Right lobe of liver (tissue), 6 donors: ENCODE measurements around the gene KDM4B. TPM values are rescaled to one million over a fixed set of nuclear protein-coding genes. Genes with fewer than 3 reads are reported as not detected.

ENCODE experiments used
- ATAC-seq, 4 donors: fragments of 200-7000 bp; cut with Tn5 transposase; one replicate each; pipeline ENCODE4 v1.9.1; 2020; ENCODE audit warnings: mild to moderate bottlenecking in 4 of 4, moderate library complexity in 4 of 4
- DNase-seq, 3 donors: peaks; one replicate each; pipeline ENCODE4 v3.0.0-alpha.2; 2020
- H3K27ac ChIP-seq, 3 donors: fragments of 200-600 bp; one replicate each; pipeline ENCODE4 v1.8.0; 2022
- H3K27me3 ChIP-seq, 2 donors: fragments of 200-600 bp; one replicate each; pipeline ENCODE4 v1.8.0; 2022
- H3K36me3 ChIP-seq, 4 donors: fragments of 200-600 bp; sonication (generic) in 1 of 4; one replicate each; pipeline versions ENCODE4 v1.5.1 to v1.8.0; 2017 to 2022; ENCODE audit warnings: control low read depth in 1 of 4
- H3K4me1 ChIP-seq, 4 donors: fragments of 200-600 bp; sonication (generic) in 1 of 4; one replicate each; pipeline versions ENCODE4 v1.5.1 to v1.8.0; 2017 to 2022; ENCODE audit warnings: control low read depth in 1 of 4
- H3K4me3 ChIP-seq, 3 donors: fragments of 200-600 bp; one replicate each; pipeline ENCODE4 v1.8.0; 2022
- H3K9me3 ChIP-seq, 4 donors: fragments of 200-600 bp; sonication (generic) in 1 of 4; one replicate each; pipeline versions ENCODE4 v1.5.1 to v1.8.0; 2017 to 2022; ENCODE audit warnings: control low read depth in 1 of 4
- POLR2A ChIP-seq: fragments of 450-650 bp; IDR thresholded peaks from one replicate; pipeline ENCODE4 v1.6.1; 2017; ENCODE audit warnings: antibody characterized with exemption, mild to moderate bottlenecking
- WGBS: methylation state at CpG from one replicate; pipeline ENCODE4 v1.1.6; 2018; ENCODE audit warnings: low coverage, low lambda C conversion rate; ENCODE audit not compliant: insufficient coverage; ENCODE audit errors: missing lambda C conversion rate; 5-methylcytosine and 5-hydroxymethylcytosine counted together
- intact Hi-C, 2 donors: fragments of 100-400 bp; cut with DNase I; formaldehyde crosslinking; loops; one replicate each; pipeline versions ENCODE4 v1.11.2 to v1.14.1; 2022
- total RNA-seq, 6 experiments: library from RNA; depleted of rRNA in 2 of 6; stranded (reverse); fragments of >200 nt in 2 of 6; fragmentation: NEBNext Ultra II Directional in 3 of 6; extraction: Animal tissue kit (Norgen Biotek cat#: 25700) in 3 of 6; gene quantifications; one replicate each; pipeline versions ENCODE4 v1.1.0 to v1.2.4, GENCODE V29; 2016 to 2023
- TF ChIP-seq, protein P1 (sequence below), 4 donors: fragments of 200-600 bp in 3 of 4; fragments of 450-650 bp in 1 of 4; IDR thresholded peaks; one replicate each; pipeline versions ENCODE4 v1.5.1 to v1.8.0; 2016 to 2022; ENCODE audit warnings: antibody characterized with exemption in 4 of 4, mild to moderate bottlenecking in 2 of 4
- donor health status: DM: no; HTN: yes; CAD: no.
- donor health status: DM: no; HTN: no; CAD: no.
- donor health status: DM: no; HTN: no; CAD: no.
- donor health status: DM: no; HTN: yes; CAD: no.
- donor health status: DM: no; HTN: yes; CAD: no.

KDM4B gene
- total RNA-seq, 6 experiments from 2014 or later, result 14.2 to 36.9 (median 29.1) TPM

DNA sequence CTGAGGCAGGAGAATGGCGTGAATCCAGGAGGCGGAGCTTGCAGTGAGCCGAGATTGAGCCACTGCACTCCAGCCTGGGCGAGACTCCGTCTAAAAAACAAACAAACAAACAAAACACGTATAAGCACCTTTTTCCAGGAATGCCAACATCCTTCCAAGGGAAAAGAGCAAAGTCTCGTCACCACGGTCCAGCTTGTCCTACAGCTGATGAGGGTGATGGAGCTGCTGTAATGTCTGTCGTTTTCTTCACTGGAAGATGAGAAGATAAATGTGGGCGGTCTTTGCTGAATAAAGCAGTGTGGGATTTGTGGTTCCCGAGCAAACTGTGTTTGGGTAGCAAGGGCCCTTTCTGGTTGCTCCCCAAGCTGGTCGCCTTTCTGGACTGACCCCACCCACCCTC is 205.1 kb downstream of the KDM4B start:
- 44% methylated on average over 8 of the region's 12 CpGs for WGBS
- H3K27me3 ChIP-seq, result no peaks in the 10 kb centered on the region
- H3K4me1 ChIP-seq, result no peaks in the 10 kb centered on the region
- TF ChIP-seq POLR2A, result no peak
- TF ChIP-seq, protein P1, sequence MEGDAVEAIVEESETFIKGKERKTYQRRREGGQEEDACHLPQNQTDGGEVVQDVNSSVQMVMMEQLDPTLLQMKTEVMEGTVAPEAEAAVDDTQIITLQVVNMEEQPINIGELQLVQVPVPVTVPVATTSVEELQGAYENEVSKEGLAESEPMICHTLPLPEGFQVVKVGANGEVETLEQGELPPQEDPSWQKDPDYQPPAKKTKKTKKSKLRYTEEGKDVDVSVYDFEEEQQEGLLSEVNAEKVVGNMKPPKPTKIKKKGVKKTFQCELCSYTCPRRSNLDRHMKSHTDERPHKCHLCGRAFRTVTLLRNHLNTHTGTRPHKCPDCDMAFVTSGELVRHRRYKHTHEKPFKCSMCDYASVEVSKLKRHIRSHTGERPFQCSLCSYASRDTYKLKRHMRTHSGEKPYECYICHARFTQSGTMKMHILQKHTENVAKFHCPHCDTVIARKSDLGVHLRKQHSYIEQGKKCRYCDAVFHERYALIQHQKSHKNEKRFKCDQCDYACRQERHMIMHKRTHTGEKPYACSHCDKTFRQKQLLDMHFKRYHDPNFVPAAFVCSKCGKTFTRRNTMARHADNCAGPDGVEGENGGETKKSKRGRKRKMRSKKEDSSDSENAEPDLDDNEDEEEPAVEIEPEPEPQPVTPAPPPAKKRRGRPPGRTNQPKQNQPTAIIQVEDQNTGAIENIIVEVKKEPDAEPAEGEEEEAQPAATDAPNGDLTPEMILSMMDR (IDR thresholded peaks at IDR 0.05), result no peak
- no peak for DNase-seq
- intact Hi-C loops, result no loop called here
- no peak overlapping the region for H3K27ac ChIP-seq
- no peak for ATAC-seq
- no peak overlapping the region for H3K4me3 ChIP-seq
- H3K9me3 ChIP-seq, result no peaks in the 10 kb centered on the region
- no peaks in the 10 kb centered on the region for H3K36me3 ChIP-seq

DNA sequence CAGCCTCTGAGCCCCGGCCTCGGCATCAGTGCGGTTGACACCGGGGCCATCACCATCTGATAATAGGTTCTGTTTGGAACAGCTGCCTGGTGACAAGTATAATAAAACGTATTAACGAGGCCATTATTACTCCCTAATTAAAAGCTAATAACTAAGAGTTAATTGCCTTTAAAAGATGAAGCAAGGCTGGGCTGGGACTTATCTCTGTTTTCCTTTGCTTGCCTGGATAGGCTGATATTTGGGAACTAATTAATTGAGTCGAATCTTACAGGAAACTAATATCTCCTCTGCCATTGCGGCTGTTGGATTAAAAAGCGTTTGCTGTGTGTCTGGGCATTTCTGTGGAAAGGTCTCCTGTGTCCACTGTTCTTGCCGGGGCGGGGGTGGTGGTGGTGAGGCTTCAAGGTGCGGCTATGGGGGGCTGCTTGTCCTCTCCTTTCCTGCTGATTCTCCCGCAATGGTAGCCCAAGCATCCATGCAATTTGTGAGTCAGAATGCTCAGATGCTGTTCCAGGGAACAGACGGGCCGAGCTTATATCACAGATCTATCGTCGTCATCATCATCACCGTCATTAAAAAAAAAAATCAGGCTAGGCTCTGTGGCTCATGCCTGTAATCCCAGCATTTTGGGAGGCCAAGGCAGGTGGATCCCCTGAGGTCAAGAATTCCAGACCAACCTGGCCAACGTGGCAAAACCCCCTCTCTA is 209.0 kb downstream of the KDM4B start:
- Histone ChIP-seq H3K4me3 (no peak overlapping the region), H3K4me1 (no peaks in the 10 kb centered on the region), H3K36me3 (no peaks in the 10 kb centered on the region), H3K27ac (no peak overlapping the region), H3K27me3 (no peaks in the 10 kb centered on the region), H3K9me3 (no peaks in the 10 kb centered on the region)
- intact Hi-C loops, result no loop called here
- ATAC-seq, result no peak
- no peak for DNase-seq
- 61% methylated on average over 12 of the region's 19 CpGs for WGBS
- TF ChIP-seq, protein P1 (IDR thresholded peaks at IDR 0.05), result no peak
- TF ChIP-seq POLR2A, result no peak

DNA sequence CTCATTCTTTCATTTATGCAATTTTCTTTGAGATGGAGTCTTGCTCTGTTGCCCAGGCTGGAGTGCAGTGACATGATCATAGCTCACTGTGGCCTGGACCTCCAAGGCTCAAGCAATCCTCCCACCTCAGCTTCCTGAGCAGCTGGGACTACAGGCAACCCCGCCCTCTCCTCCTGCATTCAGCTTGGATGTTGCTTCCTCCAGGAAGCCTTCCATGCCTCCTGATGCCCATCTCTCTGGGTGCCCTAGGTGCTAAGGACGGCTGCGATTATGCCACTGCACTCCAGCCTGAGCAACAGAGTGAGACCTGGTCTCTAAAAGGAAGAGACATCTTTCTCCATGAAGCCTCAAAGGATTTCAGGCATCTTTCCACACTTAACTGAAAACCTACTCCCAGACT is 209.9 kb downstream of the KDM4B start:
- ATAC-seq (no peak), DNase-seq (no peak)
- TF ChIP-seq, protein P1 (IDR thresholded peaks at IDR 0.05), result no peak
- TF ChIP-seq POLR2A, result no peak
- Histone ChIP-seq H3K9me3 (no peaks in the 10 kb centered on the region), H3K4me1 (no peaks in the 10 kb centered on the region), H3K4me3 (no peak overlapping the region), H3K36me3 (no peaks in the 10 kb centered on the region), H3K27me3 (no peaks in the 10 kb centered on the region), H3K27ac (no peak overlapping the region)
- WGBS, result 83% methylated on average over 1 of the region's 3 CpGs
- intact Hi-C loops, result no loop called here

DNA sequence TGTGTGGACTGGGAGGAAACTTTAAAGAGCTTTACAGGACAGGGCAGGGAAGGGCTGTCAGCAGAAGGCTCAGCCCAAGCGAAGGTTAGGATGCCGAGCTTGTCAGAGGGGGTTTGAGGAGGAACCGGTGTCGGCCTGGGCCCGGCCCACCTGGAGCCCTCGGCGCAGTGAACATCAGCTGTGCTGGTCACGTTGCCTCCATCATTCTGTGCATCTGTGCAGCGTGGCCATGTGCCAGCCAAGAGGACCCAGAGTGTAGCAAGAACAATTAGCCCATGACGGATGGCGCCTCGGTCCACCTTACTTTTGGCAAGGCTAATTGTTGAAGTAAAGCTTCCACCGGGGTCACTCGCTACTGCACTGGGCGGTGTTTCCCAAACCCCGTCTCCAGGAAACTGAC is 210.3 kb downstream of the KDM4B start:
- intact Hi-C loops, result no loop called here
- Histone ChIP-seq H3K27ac (no peak overlapping the region), H3K4me3 (no peak overlapping the region), H3K4me1 (no peaks in the 10 kb centered on the region), H3K9me3 (no peaks in the 10 kb centered on the region), H3K27me3 (no peaks in the 10 kb centered on the region), H3K36me3 (no peaks in the 10 kb centered on the region)
- DNase-seq (no peak), ATAC-seq (no peak)
- TF ChIP-seq POLR2A, result no peak
- TF ChIP-seq, protein P1 (IDR thresholded peaks at IDR 0.05), result no peak
- WGBS, result 92% methylated on average over 2 of the region's 16 CpGs
